A549 (cell line): ENCODE measurements around the gene MARK3.

Experiments used
- CEBPB ChIP-seq, 2 experiments: fragments of >200 bp in 1 of 2; sonication (Bioruptor Twin) in 1 of 2; formaldehyde crosslinking in 1 of 2; IDR thresholded peaks; 2 replicates each; pipeline ENCODE4 v1.6.1; 2012 to 2016
- CHD2 ChIP-seq: fragments of 150-350 bp; IDR thresholded peaks from 2 replicates; pipeline ENCODE4 v1.6.1; 2014; ENCODE audit warnings: low read length; ENCODE audit not compliant: partially characterized antibody
- HDAC2 ChIP-seq: fragments of 200-600 bp; sonication (generic); IDR thresholded peaks from 2 replicates; pipeline ENCODE4 v1.6.1; 2016
- HOXA7 ChIP-seq: fragments of 250-450 bp; sonication (Bioruptor Pico); IDR thresholded peaks from 2 replicates; pipeline ENCODE4 v1.5.0; 2020; ENCODE audit warnings: mild to moderate bottlenecking, moderate library complexity
- KDM1A ChIP-seq: fragments of 200-600 bp; sonication (generic); IDR thresholded peaks from 2 replicates; pipeline ENCODE4 v1.6.1; 2016; ENCODE audit warnings: low read depth, mild to moderate bottlenecking
- MAZ ChIP-seq: fragments of 150-350 bp; IDR thresholded peaks from 2 replicates; pipeline ENCODE4 v1.6.1; 2014; ENCODE audit warnings: antibody characterized with exemption, low read depth, low read length, borderline replicate concordance
- PHF8 ChIP-seq: fragments of 200-600 bp; sonication (generic); IDR thresholded peaks from 2 replicates; pipeline ENCODE4 v1.6.1; 2016; ENCODE audit warnings: low read depth, mild to moderate bottlenecking, antibody characterized with exemption, moderate library complexity, borderline replicate concordance
- POLR2A ChIP-seq: IDR thresholded peaks from 2 replicates; pipeline ENCODE4 v1.6.1; 2012; ENCODE audit warnings: mild to moderate bottlenecking, low read length
- RCOR1 ChIP-seq: fragments of 150-350 bp; IDR thresholded peaks from 2 replicates; pipeline ENCODE4 v1.6.1; 2014; ENCODE audit warnings: antibody characterized with exemption, low read length, low read depth
- RNF2 ChIP-seq: fragments of 200-600 bp; sonication (generic); IDR thresholded peaks from 2 replicates; pipeline ENCODE4 v1.6.1; 2016; ENCODE audit warnings: low read depth, mild to moderate bottlenecking, antibody characterized with exemption, moderate library complexity, borderline replicate concordance
- SMC3 ChIP-seq: fragments of >200 bp; sonication (Bioruptor Twin); formaldehyde crosslinking; IDR thresholded peaks from 3 replicates; pipeline ENCODE4 v1.6.1; 2018; ENCODE audit warnings: inconsistent platforms
- TF ChIP-seq, protein P1 (sequence below): fragments of >200 bp; sonication (Bioruptor Twin); formaldehyde crosslinking; IDR thresholded peaks from 3 replicates; pipeline ENCODE4 v1.5.1; 2016
- TF ChIP-seq, protein P2 (sequence below): IDR thresholded peaks from 2 replicates; pipeline ENCODE4 v1.6.1; 2012
- TF ChIP-seq, protein P3 (sequence below): fragments of 450-650 bp; IDR thresholded peaks from 2 replicates; pipeline ENCODE4 v1.6.1; 2014; ENCODE audit warnings: antibody characterized with exemption

DNA sequence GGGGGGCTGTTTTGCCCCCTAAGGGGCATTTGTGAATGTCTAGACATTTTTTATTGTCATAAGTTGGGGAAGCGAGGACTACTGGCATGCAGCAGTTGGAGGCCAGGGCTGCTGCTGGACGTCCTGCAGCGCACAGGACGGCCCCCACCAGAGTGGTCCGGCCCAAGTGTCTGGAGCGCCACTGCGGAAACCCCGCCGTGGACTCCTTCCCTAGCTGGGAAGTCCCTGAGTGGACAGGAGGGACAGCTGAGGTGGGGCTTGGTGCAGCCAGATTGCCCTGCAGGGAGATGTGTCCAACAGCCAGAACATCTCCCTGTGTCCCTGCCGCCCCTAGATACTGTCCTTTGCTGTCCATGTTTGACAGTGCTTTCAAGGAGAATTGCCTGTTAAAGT lies 132.0 kb downstream of the MARK3 start:
- no peak for TF ChIP-seq RCOR1
- TF ChIP-seq, protein P1, sequence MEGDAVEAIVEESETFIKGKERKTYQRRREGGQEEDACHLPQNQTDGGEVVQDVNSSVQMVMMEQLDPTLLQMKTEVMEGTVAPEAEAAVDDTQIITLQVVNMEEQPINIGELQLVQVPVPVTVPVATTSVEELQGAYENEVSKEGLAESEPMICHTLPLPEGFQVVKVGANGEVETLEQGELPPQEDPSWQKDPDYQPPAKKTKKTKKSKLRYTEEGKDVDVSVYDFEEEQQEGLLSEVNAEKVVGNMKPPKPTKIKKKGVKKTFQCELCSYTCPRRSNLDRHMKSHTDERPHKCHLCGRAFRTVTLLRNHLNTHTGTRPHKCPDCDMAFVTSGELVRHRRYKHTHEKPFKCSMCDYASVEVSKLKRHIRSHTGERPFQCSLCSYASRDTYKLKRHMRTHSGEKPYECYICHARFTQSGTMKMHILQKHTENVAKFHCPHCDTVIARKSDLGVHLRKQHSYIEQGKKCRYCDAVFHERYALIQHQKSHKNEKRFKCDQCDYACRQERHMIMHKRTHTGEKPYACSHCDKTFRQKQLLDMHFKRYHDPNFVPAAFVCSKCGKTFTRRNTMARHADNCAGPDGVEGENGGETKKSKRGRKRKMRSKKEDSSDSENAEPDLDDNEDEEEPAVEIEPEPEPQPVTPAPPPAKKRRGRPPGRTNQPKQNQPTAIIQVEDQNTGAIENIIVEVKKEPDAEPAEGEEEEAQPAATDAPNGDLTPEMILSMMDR = no peak
- TF ChIP-seq CEBPB (IDR thresholded peaks at IDR 0.05) = no peak
- no peak for TF ChIP-seq KDM1A
- TF ChIP-seq CHD2 = no peak
- no peak for TF ChIP-seq POLR2A
- TF ChIP-seq PHF8 = no peak
- TF ChIP-seq, protein P2, sequence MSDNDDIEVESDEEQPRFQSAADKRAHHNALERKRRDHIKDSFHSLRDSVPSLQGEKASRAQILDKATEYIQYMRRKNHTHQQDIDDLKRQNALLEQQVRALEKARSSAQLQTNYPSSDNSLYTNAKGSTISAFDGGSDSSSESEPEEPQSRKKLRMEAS = no peak
- TF ChIP-seq SMC3 = no peak
- no peak for TF ChIP-seq MAZ
- no peak for TF ChIP-seq HDAC2
- no peak for TF ChIP-seq HOXA7 (CRISPR knock-in tag)
- TF ChIP-seq, protein P3, sequence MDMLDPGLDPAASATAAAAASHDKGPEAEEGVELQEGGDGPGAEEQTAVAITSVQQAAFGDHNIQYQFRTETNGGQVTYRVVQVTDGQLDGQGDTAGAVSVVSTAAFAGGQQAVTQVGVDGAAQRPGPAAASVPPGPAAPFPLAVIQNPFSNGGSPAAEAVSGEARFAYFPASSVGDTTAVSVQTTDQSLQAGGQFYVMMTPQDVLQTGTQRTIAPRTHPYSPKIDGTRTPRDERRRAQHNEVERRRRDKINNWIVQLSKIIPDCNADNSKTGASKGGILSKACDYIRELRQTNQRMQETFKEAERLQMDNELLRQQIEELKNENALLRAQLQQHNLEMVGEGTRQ = no peak
- TF ChIP-seq RNF2 = no peak
